HG03097 (cell line): ENCODE results near the gene CPEB4.
A peak's percentile ranks its signal among the peaks of the same experiment; 100 is the strongest.

Source experiments
- ATAC-seq: cut with Tn5 transposase; IDR thresholded peaks from one replicate; pipeline ENCODE4 v1.9.1; 2021; ENCODE audit not compliant: unreplicated experiment, low FRiP score

Gene CPEB4

GRCh38 chr5:173887610-173888472, at the start of gene CPEB4:
Gene CPEB4, plus strand, starts transcription at chr5:173888349. Its CDS starts 1,385 bp downstream, at chr5:173889734.
- ATAC-seq = peak; percentile 89

- ATAC-seq = no peak
Measured at GRCh38 chr5:173839117-173839713, 48.9 kb upstream of the CPEB4 start.

GRCh38 chr5:173840111-173840983, 47.8 kb upstream of the CPEB4 start:
- ATAC-seq = no peak

- no peak for ATAC-seq
Measured at GRCh38 chr5:173841710-173842109, 46.4 kb upstream of the CPEB4 start.

GRCh38 chr5:173843794-173844193, 44.4 kb upstream of the CPEB4 start:
- ATAC-seq = no peak

GRCh38 chr5:173845321-173845720, 42.8 kb upstream of the CPEB4 start:
- ATAC-seq = no peak

GRCh38 chr5:173846929-173847501, 41.1 kb upstream of the CPEB4 start:
- ATAC-seq = no peak

GRCh38 chr5:173848986-173849596, 39.1 kb upstream of the CPEB4 start:
- no peak for ATAC-seq

- no peak for ATAC-seq
Measured at GRCh38 chr5:173849908-173850307, 38.2 kb upstream of the CPEB4 start.

GRCh38 chr5:173850659-173851058, 37.5 kb upstream of the CPEB4 start:
- no peak for ATAC-seq

- no peak for ATAC-seq
Measured at GRCh38 chr5:173851595-173852243, 36.4 kb upstream of the CPEB4 start.

- ATAC-seq = no peak
Measured at GRCh38 chr5:173852790-173853359, 35.3 kb upstream of the CPEB4 start.

- ATAC-seq = no peak
Measured at GRCh38 chr5:173853370-173854131, 34.6 kb upstream of the CPEB4 start.

- ATAC-seq = no peak
Measured at GRCh38 chr5:173855162-173855994, 32.8 kb upstream of the CPEB4 start.

GRCh38 chr5:173855995-173856656, 32.0 kb upstream of the CPEB4 start:
- no peak for ATAC-seq

GRCh38 chr5:173857234-173857633, 30.9 kb upstream of the CPEB4 start:
- ATAC-seq = no peak

GRCh38 chr5:173858021-173858669, 30.0 kb upstream of the CPEB4 start:
- ATAC-seq = no peak
